GM12878 (cell line): ENCODE measurements around the gene CARF. TPM values are rescaled to one million over a fixed set of nuclear protein-coding genes. Genes with fewer than 3 reads are reported as not detected.
A peak's percentile ranks its signal among the peaks of the same experiment; 100 is the strongest.

Experiments
- CBFB ChIP-seq: IDR thresholded peaks from 2 replicates; pipeline ENCODE4 v1.6.1; 2016; ENCODE audit warnings: antibody characterized with exemption, low read depth
- ETV6 ChIP-seq, 2 experiments: fragments of 450-650 bp in 1 of 2; IDR thresholded peaks in 1 of 2; conservative IDR thresholded peaks in 1 of 2; 2 replicates each; pipeline ENCODE4 v1.6.1; 2014; ENCODE audit warnings: antibody characterized with exemption in 1 of 2, borderline replicate concordance in 1 of 2, low read depth in 1 of 2, mild to moderate bottlenecking in 1 of 2, moderate library complexity in 1 of 2
- FOXK2 ChIP-seq: fragments of 450-650 bp; IDR thresholded peaks from 2 replicates; pipeline ENCODE4 v1.6.1; 2017; ENCODE audit warnings: mild to moderate bottlenecking, moderate library complexity
- HDGF ChIP-seq: fragments of 450-650 bp; IDR thresholded peaks from 2 replicates; pipeline ENCODE4 v1.6.1; 2016; ENCODE audit warnings: antibody characterized with exemption
- MEF2A ChIP-seq: IDR thresholded peaks from 2 replicates; pipeline ENCODE4 v1.6.1; 2011; ENCODE audit warnings: low read depth, mild to moderate bottlenecking, low read length, moderate library complexity; ENCODE audit not compliant: insufficient read depth
- MXI1 ChIP-seq: fragments of 150-350 bp; IDR thresholded peaks from 2 replicates; pipeline ENCODE4 v1.6.1; 2011; ENCODE audit warnings: low read depth, mild to moderate bottlenecking, inconsistent platforms, low read length, improper control_type of control experiment
- RAD51 ChIP-seq: fragments of 450-650 bp; IDR thresholded peaks from 2 replicates; pipeline ENCODE4 v1.6.1; 2016; ENCODE audit warnings: moderate library complexity, mild to moderate bottlenecking, inconsistent platforms
- STAT3 ChIP-seq: IDR thresholded peaks from 2 replicates; pipeline ENCODE4 v1.6.1; 2011; ENCODE audit warnings: low read depth, low read length, improper control_type of control experiment
- SUZ12 ChIP-seq: fragments of 200-600 bp; sonication (generic); IDR thresholded peaks from one replicate; pipeline ENCODE4 v1.6.1; 2018; ENCODE audit warnings: antibody characterized with exemption, mild to moderate bottlenecking; ENCODE audit not compliant: unreplicated experiment
- ZNF622 ChIP-seq: fragments of 450-650 bp; IDR thresholded peaks from 2 replicates; pipeline ENCODE4 v1.6.1; 2017; ENCODE audit warnings: mild to moderate bottlenecking, inconsistent platforms
- polyA plus RNA-seq, 11 experiments: library from polyadenylated mRNA; depleted of rRNA in 4 of 11; unstranded in 6 of 11; stranded (reverse) in 5 of 11; fragments of >200 nt; fragmentation: Nextera tagmentation in 4 of 11; fragmentation: Illumina TruSeq in 1 of 11; extraction: Ambion mirVana in 4 of 11; extraction: Trizol in 1 of 11; gene quantifications; 1 replicate in 1 of 11; 2 replicates in 10 of 11; pipeline versions ENCODE4 v1.2.1 to v1.2.3, GENCODE V29; 2011 to 2016; ENCODE audit warnings: inconsistent platforms in 2 of 11, missing spikeins in 2 of 11, low read depth in 1 of 11
- total RNA-seq, 4 experiments: library from RNA; depleted of rRNA in 3 of 4; stranded (reverse); fragments of >200 nt in 3 of 4; fragmentation: Illumina TruSeq in 1 of 4; extraction: Trizol in 1 of 4; gene quantifications; 2 replicates each; pipeline versions ENCODE4 v1.2.1 to v1.2.3, GENCODE V29; 2013 to 2021
- TF ChIP-seq, protein P1 (sequence below): IDR thresholded peaks from 2 replicates; pipeline ENCODE4 v1.6.1; 2012; ENCODE audit warnings: low read depth, low read length, improper control_type of control experiment

The CARF gene
- total and polyA plus RNA-seq, 10 of the 15 experiments (the other 5 are each of a cell fraction or from before 2014, with no cell fraction given): 1.8 to 11.5 (median 6.9) TPM

- TF ChIP-seq ETV6 (conservative IDR thresholded peaks at IDR 0.05 in 1 of 2, IDR thresholded peaks at IDR 0.05 in 1 of 2; ENCODE audit: borderline replicate concordance in 1 of 2, low read depth in 1 of 2) (0 out of 4 replicates have a peak, but pooled peaks of 1 of the 2 experiments have one; percentile 15), STAT3 (no peak), MEF2A (no peak), ZNF622 (no peak), CBFB (no peak; the same call in 1 of the 2 replicates), FOXK2 (peak; percentile 58; the same call in 1 of the 2 replicates), SUZ12 (no peak), MXI1 (peak; percentile 97), RAD51 (peak; percentile 81), HDGF (no peak)
- TF ChIP-seq, protein P1, sequence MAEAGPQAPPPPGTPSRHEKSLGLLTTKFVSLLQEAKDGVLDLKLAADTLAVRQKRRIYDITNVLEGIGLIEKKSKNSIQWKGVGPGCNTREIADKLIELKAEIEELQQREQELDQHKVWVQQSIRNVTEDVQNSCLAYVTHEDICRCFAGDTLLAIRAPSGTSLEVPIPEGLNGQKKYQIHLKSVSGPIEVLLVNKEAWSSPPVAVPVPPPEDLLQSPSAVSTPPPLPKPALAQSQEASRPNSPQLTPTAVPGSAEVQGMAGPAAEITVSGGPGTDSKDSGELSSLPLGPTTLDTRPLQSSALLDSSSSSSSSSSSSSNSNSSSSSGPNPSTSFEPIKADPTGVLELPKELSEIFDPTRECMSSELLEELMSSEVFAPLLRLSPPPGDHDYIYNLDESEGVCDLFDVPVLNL: no peak
Observed at GRCh38 chr2:202911512-202912341, at the start of gene CARF, which contains the start of gene WDR12 (continued).
